K562 (cell line): ENCODE measurements around the gene TAF11L10.
"Not testable (repeated sequence)": the region's sequence is repeated elsewhere in the genome, so short reads cannot be mapped to it uniquely, and the experiment has no call there.

Source experiments
- BHLHE40 ChIP-seq: IDR thresholded peaks from 2 replicates; pipeline ENCODE4 v1.6.1; 2011; ENCODE audit warnings: low read length, improper control_type of control experiment
- CBFA2T3 ChIP-seq: fragments of 450-650 bp; IDR thresholded peaks from 2 replicates; pipeline ENCODE4 v1.6.1; 2017
- CTCF ChIP-seq, 3 experiments: IDR thresholded peaks in 2 of 3; conservative IDR thresholded peaks in 1 of 3; 2 replicates each; pipeline ENCODE4 v1.5.1; 2011 to 2012; ENCODE audit warnings: low read length in 3 of 3, mild to moderate bottlenecking in 3 of 3, control low read depth in 2 of 3, improper control_type of control experiment in 1 of 3, inconsistent platforms in 1 of 3, low read depth in 1 of 3, mixed read lengths in 1 of 3, moderate library complexity in 1 of 3; ENCODE audit not compliant: insufficient read depth in 2 of 3
- NBN ChIP-seq: fragments of 450-650 bp; IDR thresholded peaks from 2 replicates; pipeline ENCODE4 v1.6.1; 2016; ENCODE audit warnings: low read depth, mild to moderate bottlenecking
- RBM34 ChIP-seq: fragments of 200-400 bp; formaldehyde crosslinking; IDR thresholded peaks from 2 replicates; pipeline ENCODE4 v1.6.1; 2018; ENCODE audit warnings: low read length, borderline replicate concordance; ENCODE audit not compliant: insufficient read depth
- THRAP3 ChIP-seq: fragments of 450-650 bp; IDR thresholded peaks from 2 replicates; pipeline ENCODE4 v1.6.1; 2016; ENCODE audit warnings: mild to moderate bottlenecking, inconsistent platforms, borderline replicate concordance
- ZNF133 ChIP-seq: fragments of 250-450 bp; sonication (Bioruptor Pico); IDR thresholded peaks from 2 replicates; pipeline ENCODE4 v1.4.0; 2020; ENCODE audit warnings: mild to moderate bottlenecking
- ZNF282 ChIP-seq: sonication (generic); formaldehyde crosslinking; IDR thresholded peaks from 2 replicates; pipeline ENCODE4 v1.8.1; 2023; ENCODE audit warnings: missing genetic modification reagents
- ZNF407 ChIP-seq: fragments of 450-650 bp; IDR thresholded peaks from 2 replicates; pipeline ENCODE4 v1.6.1; 2016; ENCODE audit warnings: low read depth

- TF ChIP-seq ZNF282 (CRISPR knock-in tag); BHLHE40; ZNF407; THRAP3; CTCF (IDR thresholded peaks at IDR 0.05 in 2 of 3, conservative IDR thresholded peaks at IDR 0.05 in 1 of 3; ENCODE audit: insufficient read depth in 2 of 3, low read depth in 1 of 3, low read length in 3 of 3); CBFA2T3; ZNF133 (CRISPR knock-in tag); RBM34; NBN: not testable (repeated sequence)
These were observed 6.3 kb upstream of the TAF11L10 start, which contains the start of gene TAF11L11 for GRCh38 chr5:17603880-17604279.
